A549 (cell line): ENCODE results near the gene YBX1.

Experiments
- CTCF ChIP-seq: fragments of >200 bp; sonication (Bioruptor Twin); formaldehyde crosslinking; IDR thresholded peaks from 3 replicates; pipeline ENCODE4 v1.5.1; 2016
- EP300 ChIP-seq, 2 experiments: fragments of >200 bp; sonication (Bioruptor Twin); formaldehyde crosslinking; IDR thresholded peaks; 2 replicates in 1 of 2; 3 replicates in 1 of 2; pipeline ENCODE4 v1.6.1; 2016 to 2017
- FOSB ChIP-seq: fragments of 250-450 bp; sonication (Bioruptor Pico); IDR thresholded peaks from 2 replicates; pipeline ENCODE4 v1.5.0; 2020; ENCODE audit warnings: mild to moderate bottlenecking, moderate library complexity
- REST ChIP-seq: fragments of 200-600 bp; sonication (generic); IDR thresholded peaks from 2 replicates; pipeline ENCODE4 v1.6.1; 2016; ENCODE audit warnings: antibody characterized with exemption, mild to moderate bottlenecking, moderate library complexity

- no peak for TF ChIP-seq CTCF
- TF ChIP-seq EP300 (IDR thresholded peaks at IDR 0.05), result no peak
- TF ChIP-seq FOSB, result no peak
- TF ChIP-seq REST, result no peak
Observed at GRCh38 chr1:42670425-42670824, 11.8 kb upstream of the YBX1 start.
